ENCODE measurements around the gene CEP112. TPM values are rescaled to one million over a fixed set of nuclear protein-coding genes. Genes with fewer than 3 reads are reported as not detected.

CEP112 gene
- total RNA-seq, 1 donor from 2014 or later, result 131 TPM

- DNase-seq (ENCODE audit: low spot score), result peak; percentile 79
Measured at GRCh38 chr17:65656390-65657250, 535.3 kb downstream of the CEP112 start.

DNA sequence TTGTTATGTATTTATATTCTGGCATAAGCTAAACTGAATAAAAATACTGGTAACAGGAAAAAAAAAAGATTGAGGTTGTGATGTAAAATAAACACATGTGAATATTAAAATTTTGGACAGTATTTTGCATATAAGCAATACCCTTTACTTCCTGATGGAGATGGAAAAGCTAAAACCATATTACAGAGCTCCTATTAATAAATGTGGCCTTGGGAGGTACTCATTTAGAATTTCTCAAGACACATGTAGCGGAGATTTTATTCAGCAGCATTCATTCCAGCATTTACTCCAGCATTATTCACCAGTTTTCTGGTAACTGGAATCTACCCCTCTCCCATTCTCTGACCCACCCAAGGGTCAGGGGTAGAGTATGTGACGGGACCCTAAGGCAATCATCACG, 536.2 kb downstream of the CEP112 start:
- no peak for DNase-seq (ENCODE audit: low spot score)

- no peak for DNase-seq (ENCODE audit: low spot score)
Measured at GRCh38 chr17:65644545-65644944, 547.4 kb downstream of the CEP112 start.

GRCh38 chr17:65638221-65638975, 553.5 kb downstream of the CEP112 start:
- peak; percentile 73 for DNase-seq (ENCODE audit: low spot score)

DNA sequence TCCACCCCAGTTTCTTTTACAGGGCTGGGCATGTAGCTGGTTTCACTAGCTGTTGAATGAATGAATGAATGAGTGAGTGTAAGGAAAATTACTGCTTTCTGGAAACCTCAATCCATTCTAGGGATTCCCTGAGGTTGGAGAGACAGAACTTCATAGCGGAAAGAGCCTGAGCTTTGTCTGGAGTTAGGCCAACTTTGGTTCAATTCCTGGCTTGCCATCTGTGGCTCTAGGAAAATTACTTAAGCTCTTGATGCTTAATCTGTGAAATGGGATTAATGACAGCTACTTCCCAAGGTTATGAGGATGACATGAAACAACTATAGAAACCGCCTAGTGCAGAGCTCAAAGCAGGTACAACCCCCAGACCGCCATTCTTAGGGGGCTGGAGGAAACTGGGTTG, 554.1 kb downstream of the CEP112 start:
- DNase-seq (ENCODE audit: low spot score), result no peak

GRCh38 chr17:65634533-65634932, 557.4 kb downstream of the CEP112 start:
- no peak for DNase-seq (ENCODE audit: low spot score)

DNA sequence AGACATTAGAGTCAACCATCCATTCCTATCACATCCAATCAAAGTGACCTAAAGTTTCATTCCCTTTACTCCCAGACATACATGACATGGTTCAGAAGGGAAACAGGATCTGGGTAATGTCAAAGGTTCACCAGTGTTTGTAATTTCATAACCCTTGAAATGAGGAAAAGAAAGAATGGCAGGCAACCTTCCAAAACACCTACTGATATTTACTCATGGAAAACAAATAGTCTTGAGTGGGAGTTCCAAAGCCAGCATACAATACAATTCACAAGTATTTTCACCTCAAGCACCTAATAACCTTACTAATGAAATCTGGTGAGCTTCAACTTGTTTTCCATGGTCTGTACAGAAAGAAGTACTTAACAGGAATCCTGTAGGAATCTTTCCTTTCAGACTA, 557.9 kb downstream of the CEP112 start:
- DNase-seq (ENCODE audit: low spot score), result no peak

- DNase-seq (ENCODE audit: low spot score), result no peak
Measured at GRCh38 chr17:65633146-65633881, 558.6 kb downstream of the CEP112 start.

GRCh38 chr17:65630502-65630901, 561.4 kb downstream of the CEP112 start:
- DNase-seq (ENCODE audit: low spot score), result no peak

DNA sequence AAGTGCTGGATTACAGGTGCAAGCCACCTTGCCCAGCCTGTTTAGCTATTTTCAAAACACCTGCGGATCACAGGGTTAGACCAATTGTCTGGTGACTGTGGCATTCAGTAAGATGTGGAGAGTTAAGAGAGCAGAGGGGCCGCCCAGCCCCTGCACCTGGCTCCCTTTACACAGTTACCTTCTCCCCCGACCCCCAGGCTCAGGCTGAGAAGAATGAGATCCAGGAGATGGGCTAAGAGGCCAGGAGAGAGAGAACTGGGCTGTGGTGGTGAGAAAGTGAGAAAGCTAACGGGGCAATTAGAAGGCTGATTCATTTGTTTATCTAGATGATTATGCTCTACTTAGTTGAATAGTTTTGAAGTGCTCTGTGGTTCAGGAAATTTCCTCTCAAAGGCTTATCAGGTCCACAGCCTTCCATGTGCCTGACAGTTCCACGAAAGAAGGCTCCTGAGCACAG, 562.7 kb downstream of the CEP112 start:
- DNase-seq (ENCODE audit: low spot score), result no peak

GRCh38 chr17:65628644-65629036, 563.3 kb downstream of the CEP112 start:
- DNase-seq (ENCODE audit: low spot score), result no peak

DNA sequence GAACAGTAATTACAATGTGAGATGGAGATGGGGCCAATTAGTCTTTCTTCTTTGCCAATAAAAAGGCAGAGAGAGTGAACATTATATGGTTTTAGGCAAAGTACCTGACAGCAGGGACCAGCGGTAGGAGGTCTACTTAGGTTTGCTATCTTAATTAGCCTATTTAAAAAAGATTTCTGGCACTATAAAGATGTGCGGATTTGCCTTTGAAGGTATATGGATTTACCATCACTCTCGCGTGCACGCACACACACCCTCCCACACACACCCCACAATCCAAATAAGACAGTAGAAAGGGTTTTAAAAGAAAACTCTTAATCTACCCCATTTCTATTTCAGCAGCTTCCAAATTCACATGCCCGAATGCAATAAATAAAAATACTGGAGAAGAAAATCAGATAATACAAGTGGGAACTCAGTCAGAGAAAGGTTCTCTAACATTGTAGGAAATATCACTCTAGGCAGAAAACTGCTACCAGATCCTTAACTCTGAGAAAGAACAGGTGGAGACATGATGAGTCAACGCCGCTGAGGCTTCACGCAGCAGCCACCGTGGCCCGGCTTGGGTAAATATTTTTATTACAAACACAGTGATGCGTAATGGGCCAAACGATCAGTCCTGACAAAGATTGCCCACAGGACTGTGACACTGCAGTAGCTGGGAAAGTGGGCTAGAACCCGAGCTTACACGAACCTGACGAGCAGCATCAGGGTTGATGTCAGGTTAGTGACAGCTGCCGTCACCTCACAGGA, 563.9 kb downstream of the CEP112 start:
- DNase-seq (ENCODE audit: low spot score), result peak; percentile 64

- DNase-seq (ENCODE audit: low spot score), result no peak
Measured at GRCh38 chr17:65627108-65627507, 564.8 kb downstream of the CEP112 start.

DNA sequence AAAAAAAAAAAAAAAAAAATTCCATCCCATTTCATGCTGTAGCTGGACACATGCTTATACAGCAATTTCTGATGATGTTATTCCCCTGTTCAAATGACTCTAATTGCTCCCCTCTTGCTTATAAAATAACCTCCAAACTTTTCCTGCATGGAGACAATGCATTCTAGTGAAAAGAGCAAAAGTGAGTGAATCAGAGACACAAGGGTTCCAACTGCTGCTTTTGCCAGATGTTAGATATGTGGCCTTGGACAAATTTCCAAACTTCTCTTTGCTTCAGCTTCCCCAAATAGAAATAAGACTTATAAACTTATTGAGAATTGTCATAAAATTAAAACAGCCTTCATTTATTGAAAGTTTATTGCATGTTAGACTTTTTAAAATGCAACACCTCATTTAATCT, 565.5 kb downstream of the CEP112 start:
- DNase-seq (ENCODE audit: low spot score), result no peak

GRCh38 chr17:65618516-65618915, 573.4 kb downstream of the CEP112 start:
- DNase-seq (ENCODE audit: low spot score), result no peak

DNA sequence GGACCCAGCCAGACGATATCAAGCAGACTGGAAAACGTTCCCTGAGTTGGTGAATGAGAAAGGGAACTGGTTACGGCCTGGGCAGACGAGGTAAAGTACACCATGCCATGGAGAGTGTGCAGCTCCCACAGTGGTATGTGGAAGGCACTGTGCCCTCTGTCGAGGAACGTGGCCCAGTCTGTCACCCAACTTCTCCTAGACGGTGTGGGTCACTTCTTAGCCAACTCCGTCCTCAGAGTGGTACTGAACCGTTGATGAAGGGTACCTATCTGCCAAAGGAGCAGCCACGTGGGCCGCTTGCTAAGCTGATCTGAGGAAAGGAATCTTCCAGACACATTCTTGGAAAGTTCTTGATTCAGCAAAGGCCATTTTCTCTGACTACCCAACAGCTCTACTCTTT, 574.4 kb downstream of the CEP112 start:
- DNase-seq (ENCODE audit: low spot score), result no peak

DNA sequence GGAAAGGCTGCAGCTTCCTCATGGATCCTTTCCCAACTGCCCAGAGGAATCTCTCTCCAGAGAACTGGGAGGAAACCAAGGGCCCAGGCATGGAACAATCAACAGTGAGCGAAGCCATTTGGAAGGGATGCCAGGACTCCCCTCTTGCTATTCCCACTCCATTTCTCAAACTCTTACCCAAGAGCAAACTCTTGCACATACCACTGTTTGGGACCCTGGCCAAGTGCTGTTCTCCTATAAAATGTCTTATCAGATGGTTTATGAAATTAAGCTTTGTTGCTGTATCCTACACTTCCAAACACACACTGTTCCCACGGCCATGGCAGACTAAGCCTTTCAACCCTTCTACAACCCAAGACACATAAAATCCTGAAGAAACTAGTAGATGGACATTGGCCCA, 582.2 kb downstream of the CEP112 start:
- DNase-seq (ENCODE audit: low spot score), result peak; percentile 72

DNA sequence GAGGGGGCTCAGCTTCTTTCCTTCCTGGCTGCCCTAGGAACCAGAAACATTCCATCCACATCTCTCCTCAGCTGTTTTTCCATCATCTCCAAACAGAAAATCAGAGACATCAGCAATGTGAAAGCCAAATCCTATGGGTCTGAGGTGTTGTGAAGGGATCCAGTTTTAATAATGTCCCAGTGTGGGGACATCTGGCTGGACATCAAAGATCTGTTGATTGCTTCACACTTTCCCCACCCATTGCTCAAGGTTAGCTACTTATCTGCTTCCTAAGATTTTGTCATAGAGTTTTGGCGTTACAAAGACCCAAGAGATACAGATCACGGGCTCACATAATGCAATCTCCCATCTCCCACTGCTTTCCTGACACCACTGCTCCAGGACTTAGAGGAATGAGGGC, 582.6 kb downstream of the CEP112 start:
- no peak for DNase-seq (ENCODE audit: low spot score)

DNA sequence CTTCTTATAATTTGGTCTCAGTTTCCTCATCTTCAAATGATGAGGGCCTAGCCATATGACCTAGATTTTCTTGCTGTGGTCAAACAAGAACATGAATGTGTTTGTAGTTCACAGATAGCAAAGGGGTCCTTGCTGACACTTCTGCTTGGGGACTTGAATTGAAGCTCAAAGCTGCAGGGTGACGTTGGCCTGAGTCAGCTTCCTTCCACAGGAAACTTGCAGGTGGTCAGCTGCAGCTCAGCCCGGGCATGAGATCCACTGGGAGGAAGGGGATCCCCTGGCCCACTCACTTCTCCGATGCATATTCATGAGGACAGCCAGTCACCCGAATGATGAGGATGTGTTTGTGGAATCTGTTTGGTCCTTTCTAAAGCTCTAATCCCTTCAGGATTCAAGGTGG, 587.9 kb downstream of the CEP112 start:
- no peak for DNase-seq (ENCODE audit: low spot score)

DNA sequence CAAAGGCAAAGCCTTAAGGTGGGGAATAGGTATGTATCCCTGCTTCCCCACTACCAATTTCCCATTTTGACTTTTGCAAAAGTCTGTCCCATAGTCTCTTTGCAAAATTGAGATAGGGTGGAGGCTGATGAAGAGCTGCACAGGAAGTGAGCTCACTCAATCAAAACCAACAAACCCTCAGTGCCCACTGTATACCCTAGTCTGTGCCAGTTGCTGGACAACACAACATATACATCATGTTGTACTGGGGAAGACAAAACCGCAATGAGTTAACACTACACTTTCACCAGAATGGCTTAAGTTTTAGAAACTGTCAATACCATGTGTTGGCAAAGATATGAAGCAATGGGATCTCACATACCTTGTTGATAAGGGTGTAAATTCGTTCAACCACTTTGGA, 590.1 kb downstream of the CEP112 start:
- no peak for DNase-seq (ENCODE audit: low spot score)

DNA sequence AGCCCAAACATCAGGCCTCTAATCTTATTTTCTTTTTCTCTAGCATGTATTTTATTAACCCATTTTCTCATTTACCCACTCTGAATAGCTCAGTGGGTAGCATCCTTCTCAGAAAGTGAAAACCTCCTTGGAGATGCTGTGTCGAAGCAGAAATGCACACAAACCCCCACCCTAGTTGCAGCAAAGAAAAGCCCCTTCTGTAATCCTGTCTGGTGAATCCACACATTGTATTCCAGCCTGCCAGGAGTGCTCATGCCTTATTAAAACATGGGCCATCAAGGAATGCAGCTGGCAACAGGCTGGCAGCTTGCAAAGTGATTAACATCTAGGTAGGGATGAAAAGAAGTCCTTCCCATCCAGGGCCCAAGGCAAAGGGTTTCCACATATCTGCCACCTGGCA, 590.8 kb downstream of the CEP112 start:
- no peak for DNase-seq (ENCODE audit: low spot score)
